ENCODE results near the gene CD7. TPM values are rescaled to one million over a fixed set of nuclear protein-coding genes. Genes with fewer than 3 reads are reported as not detected.
A peak's percentile ranks its signal among the peaks of the same experiment; 100 is the strongest.

CD7 gene
- total and polyA plus RNA-seq, 2 donors from 2014 or later, result 1.0 to 9.2 TPM

GRCh38 chr17:82296511-82297279, 20.7 kb downstream of the CD7 start:
- intact Hi-C loops (cut with DNase I), result no loop called here
- H3K4me1 ChIP-seq (ENCODE audit: control insufficient read depth in 2 of 3, insufficient read depth in 2 of 3, low read depth in 1 of 3, low read length in 3 of 3), result peaks cover 2 to 26% (median 19%) of the 10 kb centered on the region in 3 donors
- DNase-seq, result no peak

DNA sequence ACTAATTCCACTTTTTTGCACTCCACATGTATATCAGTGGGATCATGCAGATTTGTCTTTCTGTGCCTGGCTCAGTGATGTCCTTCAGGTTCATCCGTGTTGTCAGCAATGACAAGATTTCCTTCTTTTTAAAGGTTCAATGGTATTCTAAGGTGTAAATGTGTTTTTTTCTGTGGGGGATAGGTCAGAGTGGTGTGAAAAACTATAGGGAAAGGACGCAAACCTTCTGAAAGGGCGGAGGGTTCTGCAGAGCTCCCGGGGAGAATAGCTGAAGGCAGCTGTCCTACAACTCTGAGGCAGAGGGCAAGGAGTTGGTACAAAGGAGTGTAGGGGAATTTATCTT, 22.0 kb downstream of the CD7 start:
- Histone ChIP-seq H3K27ac (ENCODE audit: low read depth in 2 of 2, low read length in 2 of 2) (no peak overlapping the region), H3K9me3 (ENCODE audit: control insufficient read depth in 2 of 3, insufficient read depth in 1 of 3, low read length in 3 of 3) (no peaks in the 10 kb centered on the region), H3K27me3 (ENCODE audit: control insufficient read depth, insufficient read depth, low read length) (no peaks in the 10 kb centered on the region), H3K36me3 (ENCODE audit: control insufficient read depth in 2 of 3, insufficient read depth in 3 of 3, low read length in 3 of 3) (no peaks in the 10 kb centered on the region), H3K4me3 (ENCODE audit: low read length in 3 of 3) (no peak overlapping the region), H3K9ac (ENCODE audit: low read length in 3 of 3) (no peak overlapping the region), H3K4me1 (ENCODE audit: control insufficient read depth in 2 of 3, insufficient read depth in 2 of 3, low read depth in 1 of 3, low read length in 3 of 3) (peaks cover 2 to 24% (median 19%) of the 10 kb centered on the region in 3 donors)
- no peak for DNase-seq
- no peak for FAIRE-seq
- intact Hi-C loops (cut with DNase I), result no loop called here
- TF ChIP-seq, protein P1, sequence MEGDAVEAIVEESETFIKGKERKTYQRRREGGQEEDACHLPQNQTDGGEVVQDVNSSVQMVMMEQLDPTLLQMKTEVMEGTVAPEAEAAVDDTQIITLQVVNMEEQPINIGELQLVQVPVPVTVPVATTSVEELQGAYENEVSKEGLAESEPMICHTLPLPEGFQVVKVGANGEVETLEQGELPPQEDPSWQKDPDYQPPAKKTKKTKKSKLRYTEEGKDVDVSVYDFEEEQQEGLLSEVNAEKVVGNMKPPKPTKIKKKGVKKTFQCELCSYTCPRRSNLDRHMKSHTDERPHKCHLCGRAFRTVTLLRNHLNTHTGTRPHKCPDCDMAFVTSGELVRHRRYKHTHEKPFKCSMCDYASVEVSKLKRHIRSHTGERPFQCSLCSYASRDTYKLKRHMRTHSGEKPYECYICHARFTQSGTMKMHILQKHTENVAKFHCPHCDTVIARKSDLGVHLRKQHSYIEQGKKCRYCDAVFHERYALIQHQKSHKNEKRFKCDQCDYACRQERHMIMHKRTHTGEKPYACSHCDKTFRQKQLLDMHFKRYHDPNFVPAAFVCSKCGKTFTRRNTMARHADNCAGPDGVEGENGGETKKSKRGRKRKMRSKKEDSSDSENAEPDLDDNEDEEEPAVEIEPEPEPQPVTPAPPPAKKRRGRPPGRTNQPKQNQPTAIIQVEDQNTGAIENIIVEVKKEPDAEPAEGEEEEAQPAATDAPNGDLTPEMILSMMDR (IDR thresholded peaks at IDR 0.05; ENCODE audit: borderline replicate concordance, extremely low read depth, insufficient read depth), result no peak

More at GRCh38 chr17:82296511-82297279, 20.7 kb downstream of the CD7 start:
- Histone ChIP-seq H3K27me3 (ENCODE audit: control insufficient read depth, insufficient read depth, low read length) (no peaks in the 10 kb centered on the region), H3K9me3 (ENCODE audit: control insufficient read depth in 2 of 3, insufficient read depth in 1 of 3, low read length in 3 of 3) (no peaks in the 10 kb centered on the region), H3K4me3 (ENCODE audit: low read length in 3 of 3) (peak overlapping the region in 2 of 3 donors; percentile 47 to 63), H3K36me3 (ENCODE audit: control insufficient read depth in 2 of 3, insufficient read depth in 3 of 3, low read length in 3 of 3) (no peaks in the 10 kb centered on the region), H3K9ac (ENCODE audit: low read length in 3 of 3) (peak overlapping the region in 2 of 3 donors; percentile 29 to 73), H3K27ac (ENCODE audit: low read depth in 2 of 2, low read length in 2 of 2) (peak overlapping the region; percentile 95 to 96)
- FAIRE-seq, result no peak
- TF ChIP-seq, protein P1 (IDR thresholded peaks at IDR 0.05; ENCODE audit: borderline replicate concordance, extremely low read depth, insufficient read depth), result no peak

GRCh38 chr17:82294064-82294773, 23.2 kb downstream of the CD7 start:
- peak overlapping the region in 1 of 2 donors; percentile 73 for H3K27ac ChIP-seq (ENCODE audit: low read depth in 2 of 2, low read length in 2 of 2)
- FAIRE-seq (no peak), DNase-seq (no peak)
- TF ChIP-seq, protein P1 (IDR thresholded peaks at IDR 0.05; ENCODE audit: borderline replicate concordance, extremely low read depth, insufficient read depth), result no peak
- H3K4me3 ChIP-seq (ENCODE audit: low read length in 3 of 3), result peak overlapping the region in 2 of 3 donors; percentile 34 to 44
- no peaks in the 10 kb centered on the region for H3K27me3 ChIP-seq (ENCODE audit: control insufficient read depth, insufficient read depth, low read length)
- no peak overlapping the region for H3K9ac ChIP-seq (ENCODE audit: low read length in 3 of 3)
- H3K9me3 ChIP-seq (ENCODE audit: control insufficient read depth in 2 of 3, insufficient read depth in 1 of 3, low read length in 3 of 3), result no peaks in the 10 kb centered on the region
- peaks cover 2 to 24% (median 22%) of the 10 kb centered on the region in 3 donors for H3K4me1 ChIP-seq (ENCODE audit: control insufficient read depth in 2 of 3, insufficient read depth in 2 of 3, low read depth in 1 of 3, low read length in 3 of 3)
- H3K36me3 ChIP-seq (ENCODE audit: control insufficient read depth in 2 of 3, insufficient read depth in 3 of 3, low read length in 3 of 3), result no peaks in the 10 kb centered on the region
- intact Hi-C loops (cut with DNase I), result no loop called here
